ENCODE measurements around the gene PPM1H.

The PPM1H gene

DNA sequence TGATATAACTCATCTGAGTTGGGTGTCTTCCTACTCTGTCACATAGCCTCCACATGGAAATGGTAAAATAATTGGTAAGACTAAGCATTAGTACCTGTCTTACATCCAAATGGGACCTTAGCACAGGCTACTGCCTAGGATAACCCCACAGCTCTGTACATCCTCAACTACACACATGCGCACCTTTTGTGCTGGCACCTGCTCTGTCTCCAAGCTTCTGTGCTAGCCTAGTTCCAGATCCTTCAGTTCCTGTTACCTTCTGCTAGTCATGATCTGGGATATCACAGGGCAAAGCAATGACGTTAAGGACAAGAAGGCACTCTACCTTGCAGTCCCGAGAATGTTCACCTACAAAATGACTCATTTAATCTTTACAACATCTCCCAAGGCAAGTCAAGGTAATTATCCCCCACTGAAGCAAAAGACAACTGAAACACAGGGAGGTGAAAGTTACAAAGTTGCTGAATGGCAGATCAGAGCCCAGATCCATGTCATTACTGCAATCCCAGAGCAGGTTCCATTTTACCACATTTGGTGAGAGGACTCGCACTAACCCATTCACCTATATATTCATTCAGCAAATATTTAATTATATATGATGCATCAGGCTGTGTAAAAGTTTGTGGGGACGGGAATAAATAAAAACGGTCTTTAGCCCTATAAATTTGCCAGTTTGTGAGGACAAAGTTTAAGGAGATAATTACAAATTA is 61.7 kb downstream of the PPM1H start:
- DNase-seq (ENCODE audit: low read depth): no peak

DNA sequence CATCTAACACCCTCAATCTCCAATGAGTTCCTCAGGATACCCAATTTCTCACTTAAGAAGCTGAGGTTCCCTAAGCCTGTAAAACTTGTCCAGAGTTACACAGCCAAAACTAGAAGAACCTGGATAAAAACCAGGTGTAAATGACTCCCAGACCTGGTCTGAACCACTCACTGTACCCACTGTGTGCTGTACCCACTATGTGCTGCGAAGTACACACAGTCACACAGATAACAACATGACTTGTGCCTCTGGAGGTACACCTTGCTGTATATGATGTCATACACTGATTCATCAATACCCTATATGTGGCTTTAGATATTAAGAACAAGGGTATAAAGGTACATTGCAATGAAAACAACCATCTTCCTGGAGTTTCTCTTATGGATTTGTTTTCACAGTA is 66.1 kb downstream of the PPM1H start:
- DNase-seq (ENCODE audit: low read depth): no peak

DNA sequence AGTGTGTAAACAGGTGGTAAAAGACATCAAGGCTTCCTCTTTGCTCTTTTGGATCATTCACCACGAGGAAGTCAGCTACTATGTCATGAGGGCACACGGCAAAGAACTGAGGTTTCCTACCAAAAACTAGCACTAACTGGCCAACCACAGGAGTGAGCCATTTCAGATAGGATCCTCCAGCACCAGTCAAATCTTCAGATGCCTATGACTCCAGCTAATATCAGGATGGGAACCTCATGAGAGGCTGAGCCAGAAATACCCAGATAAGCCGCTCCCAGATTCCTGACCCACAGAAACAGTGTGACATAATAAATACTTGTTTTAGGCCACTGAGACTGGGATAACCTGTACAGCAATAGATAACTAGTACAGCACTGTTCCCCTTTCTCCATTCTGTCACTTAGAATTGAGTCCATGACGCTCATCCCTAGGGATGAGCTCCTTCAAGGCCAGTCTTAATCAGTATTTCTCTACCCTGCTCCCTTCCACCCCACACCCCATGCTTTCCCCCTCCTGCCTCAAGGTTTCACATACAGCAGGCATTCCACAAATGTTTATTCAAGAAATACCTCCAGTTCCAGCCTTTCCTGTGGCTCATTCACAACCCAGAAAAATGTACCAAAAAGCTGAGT is 68.4 kb downstream of the PPM1H start:
- DNase-seq (ENCODE audit: low read depth): no peak

DNA sequence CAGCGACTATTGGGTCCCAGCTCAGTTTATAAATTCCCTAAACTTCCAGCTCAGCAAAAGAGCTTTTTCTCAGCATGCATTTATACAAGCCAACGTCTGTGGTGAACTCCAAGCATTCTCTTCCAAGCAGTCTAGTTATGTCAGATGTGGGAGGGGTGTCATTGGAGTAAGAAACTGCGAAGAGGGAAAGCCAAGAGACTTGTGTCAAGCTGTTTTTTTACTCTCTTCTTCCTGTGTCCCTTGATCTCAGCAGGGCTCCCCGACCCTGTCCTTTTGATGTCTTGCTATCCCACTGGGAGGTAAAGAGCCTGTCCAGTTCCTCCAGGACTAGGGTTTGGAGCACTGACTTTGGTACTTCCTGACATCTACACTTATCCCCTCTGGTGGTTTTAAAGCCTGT is 69.0 kb downstream of the PPM1H start:
- DNase-seq (ENCODE audit: low read depth): no peak

DNA sequence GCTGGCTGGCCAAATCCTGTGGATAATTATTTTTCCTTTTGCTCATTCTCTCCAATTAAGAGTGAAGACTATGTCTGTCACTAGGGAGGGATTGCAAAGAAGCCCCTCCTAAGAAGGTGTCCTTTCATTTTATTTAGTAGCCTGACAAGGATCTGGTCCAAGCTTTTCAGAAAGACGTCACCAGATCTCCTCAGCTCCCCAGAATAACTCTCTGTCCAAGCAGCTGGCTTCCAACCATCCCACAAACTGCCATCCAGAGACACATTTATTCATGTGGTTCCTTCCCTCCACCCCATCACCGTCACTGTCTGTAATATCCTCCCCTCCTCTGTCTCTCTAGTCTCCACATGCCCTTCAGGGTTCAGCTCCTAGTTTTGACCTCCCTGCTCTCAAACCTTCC is 69.9 kb downstream of the PPM1H start:
- DNase-seq (ENCODE audit: low read depth): no peak

DNA sequence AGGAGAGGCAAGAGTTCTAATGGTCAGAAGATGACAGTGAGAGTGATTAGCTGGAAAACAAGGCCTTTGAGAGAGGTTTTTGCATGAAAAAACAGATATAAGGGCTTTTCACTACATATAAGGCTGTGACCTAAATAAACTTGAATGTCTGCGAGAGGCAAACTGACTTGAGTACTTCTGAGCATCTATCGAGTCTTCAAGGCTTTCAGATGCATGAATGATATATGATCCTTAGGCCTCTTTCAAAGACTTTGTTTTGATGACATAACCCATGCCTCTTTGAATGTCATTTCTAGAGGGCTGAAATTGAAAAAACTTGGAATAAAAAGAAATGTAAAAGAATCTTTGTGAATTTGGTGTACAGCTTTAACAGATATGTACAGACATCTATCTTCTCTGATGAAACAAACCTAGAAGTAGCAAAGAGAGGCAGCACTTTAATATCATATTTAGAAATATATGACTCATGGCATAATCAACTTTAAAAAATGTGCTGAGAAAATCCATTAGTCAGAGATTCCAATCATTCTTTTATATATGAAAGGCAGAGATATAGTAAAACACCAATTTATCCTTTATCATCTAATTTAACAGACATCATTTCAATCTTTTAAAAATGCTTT is 72.6 kb downstream of the PPM1H start:
- DNase-seq (ENCODE audit: low read depth): no peak

DNA sequence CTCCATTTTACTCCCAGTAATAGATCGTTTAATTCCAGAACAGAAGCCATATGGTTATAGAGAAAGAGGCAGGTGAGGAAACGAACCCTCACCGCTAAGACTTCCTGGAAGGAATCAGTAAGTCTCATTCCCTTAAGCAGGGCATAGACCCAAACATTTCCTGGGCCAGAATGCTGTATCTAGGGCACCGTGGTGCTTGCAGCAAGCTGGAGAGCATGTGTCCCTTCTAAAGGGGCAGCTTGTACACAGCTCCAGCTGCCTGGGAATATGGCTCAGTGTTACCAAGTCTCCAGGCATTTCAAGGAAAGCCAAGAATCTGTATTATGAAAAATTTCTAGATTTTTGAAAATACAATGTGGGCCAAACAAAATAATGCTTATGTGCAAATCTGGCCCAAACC is 73.4 kb downstream of the PPM1H start:
- no peak for DNase-seq (ENCODE audit: low read depth)

DNA sequence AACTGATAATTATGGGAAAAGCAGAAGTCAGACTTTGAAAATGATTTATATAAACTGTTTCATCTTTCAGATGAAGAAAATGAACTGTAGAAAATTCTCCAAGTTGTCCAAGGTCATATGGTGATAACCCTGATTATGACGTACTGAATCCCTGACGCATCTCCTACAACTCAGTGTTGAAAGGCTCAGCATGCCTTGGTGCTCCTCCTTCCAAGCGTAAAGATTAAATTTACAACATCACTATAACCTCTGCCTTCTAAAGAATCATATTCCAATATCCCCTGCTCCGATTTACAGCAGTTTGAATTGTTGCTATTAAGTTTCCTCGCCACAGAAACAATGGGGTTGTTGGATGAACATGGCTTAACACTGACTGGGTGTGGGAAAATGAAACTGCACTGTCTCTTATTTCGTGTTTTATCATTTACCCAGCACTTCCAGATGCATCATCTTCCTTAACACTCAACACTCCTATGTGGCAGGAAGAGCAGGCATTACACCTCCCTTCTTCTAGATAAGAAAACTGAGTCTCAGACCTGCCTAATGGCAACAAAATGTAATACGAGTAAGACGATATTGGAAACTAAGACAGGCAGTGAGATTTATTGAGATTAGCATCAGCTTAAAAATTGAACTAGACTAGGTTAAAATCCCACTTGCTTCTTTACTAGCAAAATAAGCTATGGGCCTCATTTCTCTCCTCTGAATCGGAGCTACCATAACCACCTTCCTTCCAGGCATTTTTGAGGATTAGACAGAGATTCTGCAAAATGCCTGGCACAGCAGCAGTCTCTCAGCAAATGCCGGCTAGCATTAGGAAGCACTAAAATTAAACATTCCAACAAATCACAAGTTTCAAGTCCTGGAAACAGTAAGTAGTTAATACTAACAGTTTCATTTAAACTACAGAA is 74.2 kb downstream of the PPM1H start:
- no peak for DNase-seq (ENCODE audit: low read depth)

DNA sequence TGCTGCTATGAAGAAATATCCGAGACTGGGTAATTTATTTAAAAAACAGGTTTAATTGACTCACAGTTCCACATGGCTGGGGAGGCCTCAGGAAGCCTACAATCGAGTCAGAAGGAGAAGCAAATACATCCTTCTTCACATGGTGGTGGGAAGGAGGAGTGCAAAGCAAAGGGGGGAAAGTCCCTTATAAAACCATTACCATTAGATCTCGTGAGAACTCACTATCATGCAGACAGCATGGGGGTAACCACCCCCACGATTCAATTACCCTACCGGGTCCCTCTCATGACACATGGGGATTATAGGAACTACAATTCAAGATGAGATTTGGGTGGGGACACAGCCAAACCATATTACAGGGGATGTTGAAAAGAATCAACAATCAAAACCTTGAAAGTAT is 74.9 kb downstream of the PPM1H start:
- no peak for DNase-seq (ENCODE audit: low read depth)

DNA sequence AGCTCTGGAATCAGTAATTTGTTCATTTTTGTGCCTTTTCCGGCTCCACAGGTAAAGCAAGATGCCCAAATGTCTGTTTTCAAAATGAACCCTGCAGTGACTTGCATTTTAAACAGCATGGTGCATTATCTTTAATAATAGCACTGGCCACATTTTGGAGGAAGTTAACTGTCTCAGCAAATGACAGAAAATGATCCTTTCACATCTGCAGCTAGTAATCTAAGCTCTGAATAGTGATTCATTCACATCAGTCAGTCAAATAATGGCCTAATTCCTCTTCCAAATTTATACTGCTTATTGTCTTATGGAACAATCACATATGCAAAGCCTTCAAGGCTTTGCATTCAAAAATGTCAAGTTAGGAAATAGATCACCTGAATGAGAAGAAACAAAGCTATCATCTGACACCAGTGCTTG is 75.6 kb downstream of the PPM1H start:
- no peak for DNase-seq (ENCODE audit: low read depth)

DNA sequence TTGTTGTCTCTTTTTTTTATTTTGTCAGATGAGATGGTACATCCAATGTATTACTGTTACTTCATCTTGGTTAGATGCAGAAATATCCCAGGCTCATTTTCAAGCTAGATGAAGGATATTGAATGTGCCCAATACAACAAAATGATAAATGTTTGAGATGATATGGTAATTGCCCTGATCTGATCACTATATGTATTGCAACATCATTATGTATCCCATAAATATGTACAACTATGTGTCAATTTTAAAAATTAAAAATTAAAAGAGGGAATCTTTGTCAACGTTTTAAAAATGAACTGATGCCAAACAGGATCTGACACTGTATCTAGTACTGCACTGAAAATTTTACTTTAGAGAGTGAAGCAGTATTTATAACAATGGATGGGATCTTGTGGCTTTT is 78.5 kb downstream of the PPM1H start:
- no peak for DNase-seq (ENCODE audit: low read depth)

DNA sequence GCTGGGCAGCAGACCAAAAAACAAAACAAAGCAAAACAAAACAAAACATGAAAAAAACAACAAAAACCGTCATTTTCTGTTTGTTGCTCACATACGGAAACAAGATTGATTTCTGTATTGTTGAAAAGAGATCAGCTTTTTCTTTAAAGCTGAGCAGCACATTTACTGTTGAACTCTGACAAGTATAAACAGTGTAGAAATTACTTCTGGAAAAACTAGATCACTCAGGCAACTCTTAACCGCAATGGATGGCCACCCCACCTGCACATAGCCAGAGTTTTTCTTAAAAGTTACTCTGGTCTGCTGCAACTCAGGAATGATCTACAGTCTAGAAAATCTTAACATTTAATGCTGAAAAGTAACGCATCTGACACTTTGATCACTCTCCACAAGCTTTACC is 80.9 kb downstream of the PPM1H start:
- no peak for DNase-seq (ENCODE audit: low read depth)

DNA sequence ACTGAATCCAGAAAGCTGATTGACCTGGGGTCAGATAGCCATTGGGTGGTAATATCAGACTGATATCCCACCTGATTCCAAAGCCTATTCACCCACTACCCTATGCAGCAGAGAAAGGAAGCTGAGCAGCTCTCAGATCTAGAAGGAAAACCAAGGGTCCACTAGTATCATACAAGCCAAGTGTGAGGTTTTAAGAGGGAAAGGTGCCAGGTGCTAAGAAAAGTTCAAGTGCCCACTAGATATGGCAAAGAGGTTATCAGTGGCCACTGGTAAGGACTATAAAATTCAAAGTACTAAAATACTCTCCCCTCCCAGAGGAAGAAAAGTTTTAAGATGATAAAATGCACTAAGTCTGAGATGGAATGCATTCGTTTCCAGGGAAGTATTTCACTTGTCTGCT is 85.6 kb downstream of the PPM1H start:
- DNase-seq (ENCODE audit: low read depth): no peak

DNA sequence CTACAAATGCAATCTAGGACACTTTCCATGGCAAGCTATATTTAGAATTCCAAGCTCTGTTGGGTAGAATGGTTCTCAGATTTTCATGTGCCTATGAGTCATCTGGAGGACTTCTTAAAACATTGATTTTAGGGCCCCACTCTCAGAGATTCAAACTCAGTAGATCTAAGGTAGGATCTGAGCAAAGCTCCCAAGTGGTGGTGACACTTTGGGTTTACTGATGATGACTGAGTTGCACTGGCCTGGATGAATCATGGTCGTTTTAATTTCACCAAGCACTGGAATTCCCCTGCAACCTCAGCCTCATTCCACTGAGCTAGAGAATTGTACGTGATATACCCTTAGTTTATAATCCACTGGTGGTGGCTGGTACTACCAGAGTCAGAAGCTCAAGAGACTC is 86.5 kb downstream of the PPM1H start:
- no peak for DNase-seq (ENCODE audit: low read depth)

DNA sequence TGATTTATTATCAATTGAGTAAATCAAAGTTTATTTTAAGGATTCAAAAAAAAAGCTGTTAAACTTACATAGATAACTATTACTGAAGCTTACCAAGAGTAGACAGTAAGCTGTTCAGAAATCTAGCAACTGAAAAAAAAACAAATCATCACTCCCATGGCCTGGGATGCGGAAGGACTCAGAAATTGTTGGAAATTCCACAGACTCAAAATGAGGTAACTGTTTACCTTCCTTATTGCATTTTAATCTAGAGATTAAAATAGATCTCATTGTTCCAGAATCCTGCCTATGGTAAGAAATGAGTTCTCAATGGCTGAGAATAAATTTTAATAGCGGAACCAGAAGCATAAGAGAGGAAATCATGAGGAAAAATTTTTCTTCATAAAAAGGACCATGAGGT is 87.2 kb downstream of the PPM1H start:
- DNase-seq (ENCODE audit: low read depth): no peak

DNA sequence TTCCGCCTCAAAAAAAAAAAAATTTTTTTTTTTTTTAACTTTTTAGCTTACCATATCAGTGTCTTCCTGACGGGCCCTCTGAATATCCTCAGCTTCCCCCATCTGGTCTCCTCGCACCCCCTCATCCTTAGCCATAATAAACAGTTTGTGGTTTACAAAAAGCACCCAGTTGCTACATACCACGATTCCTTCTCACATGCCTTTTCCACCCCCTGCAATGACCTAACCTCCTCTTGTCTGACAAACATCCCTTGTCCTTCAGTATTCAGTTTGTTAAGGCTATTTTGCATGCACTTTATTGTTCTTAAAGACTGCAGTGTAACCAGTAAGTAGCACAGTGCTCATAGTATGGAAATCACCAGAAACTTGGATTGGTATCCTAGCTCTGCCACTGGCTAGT is 88.5 kb downstream of the PPM1H start:
- no peak for DNase-seq (ENCODE audit: low read depth)

DNA sequence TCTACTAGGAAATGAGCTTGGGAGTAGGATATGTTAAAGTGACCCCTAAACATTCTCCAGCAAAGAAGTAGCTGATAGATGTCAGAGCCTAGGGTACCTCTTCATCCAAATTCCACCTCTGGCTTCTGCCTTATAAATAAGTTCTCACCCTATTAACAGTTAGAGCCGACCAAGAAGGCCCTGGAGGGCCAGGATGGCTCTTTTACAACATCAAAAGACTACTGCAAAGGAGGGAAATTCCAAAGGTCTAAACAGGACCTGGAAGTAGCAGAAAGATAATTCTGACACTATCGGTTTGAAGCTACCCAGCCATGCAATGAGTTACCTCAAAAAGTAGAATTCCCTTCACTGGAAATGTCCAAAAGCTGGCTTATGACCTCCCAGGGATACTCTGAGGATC is 90.0 kb downstream of the PPM1H start:
- no peak for DNase-seq (ENCODE audit: low read depth)

DNA sequence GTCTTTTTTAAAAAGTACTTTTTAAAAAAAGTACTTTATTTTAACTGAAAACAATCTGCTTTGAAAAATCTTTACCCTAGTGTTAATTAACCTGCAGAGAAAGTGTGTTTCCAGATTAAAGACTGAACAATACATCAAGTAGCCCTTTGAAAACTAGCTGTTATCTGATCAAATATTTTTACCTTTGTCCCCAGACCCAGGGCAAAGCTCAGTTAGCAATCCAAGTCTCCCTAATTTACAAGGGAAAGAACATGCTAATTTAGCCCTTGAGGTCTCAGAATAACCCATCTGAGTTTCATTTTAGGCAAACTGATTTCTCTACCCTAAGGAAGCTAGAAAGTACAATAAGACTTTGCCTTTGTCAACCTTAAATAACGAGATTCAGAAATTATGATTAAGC is 91.2 kb downstream of the PPM1H start:
- DNase-seq (ENCODE audit: low read depth): no peak

DNA sequence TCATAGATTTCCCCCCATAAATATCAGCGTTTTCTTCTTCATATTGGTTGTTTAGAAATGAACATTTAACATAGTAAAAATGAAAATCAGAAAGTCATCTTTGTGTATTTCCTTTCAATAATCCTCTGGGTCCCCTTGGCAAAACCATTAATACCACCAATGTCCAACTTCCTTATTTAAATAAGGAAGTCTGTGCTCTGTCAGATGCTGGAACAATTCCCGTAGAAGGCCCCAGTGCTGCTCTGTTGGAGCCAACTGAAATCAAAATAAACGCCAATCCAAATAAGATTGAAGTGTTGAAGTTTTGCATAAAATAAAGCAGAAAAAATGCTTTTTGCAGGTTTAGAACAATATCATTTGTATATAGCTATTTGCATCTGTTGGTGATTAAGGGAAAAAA is 93.1 kb downstream of the PPM1H start:
- DNase-seq (ENCODE audit: low read depth): no peak

DNA sequence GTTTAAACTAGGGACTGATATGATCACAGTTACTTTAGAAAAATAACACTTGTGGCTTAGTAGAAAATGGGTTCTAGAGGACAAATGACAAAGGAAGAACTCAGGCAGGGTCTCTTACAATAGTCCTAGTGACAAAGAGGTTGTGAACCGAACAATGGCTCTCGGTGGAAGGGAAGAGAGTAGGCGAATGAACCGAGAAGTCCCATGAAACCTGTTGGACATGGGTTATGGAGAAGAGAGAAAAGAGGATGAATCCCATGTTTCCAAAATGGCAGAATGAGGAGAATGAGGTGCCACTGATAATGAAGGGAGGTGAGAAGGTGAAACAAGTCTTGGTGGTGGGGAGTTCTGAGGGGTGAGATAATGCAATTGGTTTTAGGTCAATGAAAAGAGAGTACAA is 94.1 kb downstream of the PPM1H start:
- no peak for DNase-seq (ENCODE audit: low read depth)

DNA sequence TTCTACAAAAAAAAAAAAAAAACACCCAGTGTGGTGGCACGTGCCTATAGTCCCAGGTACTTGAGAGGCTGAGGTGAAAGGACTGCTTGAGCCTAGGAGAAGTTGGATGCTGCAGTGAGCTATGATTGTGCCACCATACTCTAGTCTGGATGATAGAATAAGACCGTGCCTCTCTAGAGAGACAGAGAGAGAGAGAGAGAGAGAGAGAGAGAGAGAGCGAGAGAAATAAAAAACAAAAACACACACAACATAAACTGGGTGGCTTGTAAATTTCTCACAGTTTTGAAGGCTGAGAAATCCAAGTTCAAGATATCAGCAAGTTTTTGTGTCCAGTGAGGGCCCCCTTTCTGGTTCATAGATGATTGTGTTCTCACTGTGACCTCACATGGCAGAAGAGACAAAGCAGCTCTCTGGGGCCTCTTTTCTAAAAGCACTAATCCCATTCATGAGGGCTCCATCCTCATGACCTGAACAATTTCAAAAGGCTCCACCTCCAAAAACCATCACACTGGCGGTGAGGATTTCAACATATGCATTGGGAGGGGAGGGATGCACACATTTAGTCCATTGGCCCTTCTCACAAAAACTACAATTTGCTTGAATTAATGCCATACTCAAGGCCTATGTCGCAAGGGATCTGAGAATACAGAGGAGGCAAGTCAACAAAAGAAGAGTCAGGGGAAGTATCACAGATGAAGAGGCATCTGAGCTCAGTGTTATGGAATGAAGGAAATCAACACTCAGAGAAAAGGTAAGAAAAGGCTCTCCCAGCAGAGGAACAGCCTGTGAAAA is 94.9 kb downstream of the PPM1H start:
- DNase-seq (ENCODE audit: low read depth): no peak

DNA sequence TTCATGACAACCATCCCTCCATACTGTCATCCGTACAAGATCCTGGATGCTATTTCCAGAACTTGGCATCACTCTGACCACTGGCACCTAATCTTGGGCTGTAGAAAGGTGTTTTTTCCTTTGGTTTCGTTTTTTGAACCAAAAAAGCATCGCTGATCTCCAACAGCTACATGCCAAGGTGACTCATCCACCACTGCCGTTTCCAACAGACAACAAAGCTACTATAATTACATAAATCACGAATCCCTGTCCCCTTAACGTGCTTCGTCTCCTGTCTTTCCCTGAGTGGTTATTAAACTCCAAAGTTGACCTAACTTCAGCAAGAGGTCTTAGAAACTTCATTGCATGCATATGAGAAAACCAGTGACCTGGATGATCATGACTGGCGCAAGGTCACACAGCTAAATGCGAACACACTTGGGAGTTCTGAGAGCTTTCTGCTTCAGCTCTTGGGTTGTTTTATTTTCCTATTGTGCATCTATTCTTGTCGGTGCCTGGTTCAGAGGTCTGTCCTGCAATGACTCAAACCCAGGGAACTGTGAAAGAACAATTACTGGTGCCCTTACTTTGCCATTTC is 99.9 kb downstream of the PPM1H start:
- DNase-seq (ENCODE audit: low read depth): no peak

Measured in CMK (cell line).